RWPE2 (cell line): Measurements from ENCODE around the gene DYNC2H1.

ENCODE experiments used
- ATAC-seq: fragments of 200-7000 bp; cut with Tn5 transposase; 3 replicates; pipeline ENCODE4 v1.9.1; 2021; ENCODE audit warnings: low read depth
- DNase-seq: peaks from one replicate; pipeline ENCODE4 v3.0.0-alpha.2; 2020; ENCODE audit warnings: low spot score
- H3K27ac ChIP-seq: fragments of 450-650 bp; 2 replicates; pipeline ENCODE4 v1.5.1; 2017; ENCODE audit warnings: mild to moderate bottlenecking; ENCODE audit not compliant: poor library complexity, severe bottlenecking
- H3K27me3 ChIP-seq: fragments of 250-450 bp; sonication (Bioruptor Pico); 2 replicates; pipeline ENCODE4 v1.5.1; 2021; ENCODE audit warnings: mild to moderate bottlenecking, moderate library complexity; ENCODE audit not compliant: insufficient read depth, poor library complexity, severe bottlenecking
- H3K36me3 ChIP-seq: fragments of 250-450 bp; sonication (Bioruptor Pico); 2 replicates; pipeline ENCODE4 v1.5.1; 2020; ENCODE audit warnings: low read depth, mild to moderate bottlenecking, moderate library complexity
- H3K4me1 ChIP-seq: fragments of 250-450 bp; sonication (Bioruptor Pico); 2 replicates; pipeline ENCODE4 v1.5.1; 2021; ENCODE audit warnings: mild to moderate bottlenecking, moderate library complexity; ENCODE audit not compliant: insufficient read depth, poor library complexity, severe bottlenecking
- H3K4me3 ChIP-seq: fragments of 250-450 bp; sonication (Bioruptor Pico); 2 replicates; pipeline ENCODE4 v1.5.1; 2021; ENCODE audit warnings: mild to moderate bottlenecking, moderate library complexity; ENCODE audit not compliant: severe bottlenecking
- H3K9me3 ChIP-seq: fragments of 250-450 bp; sonication (Bioruptor Pico); 2 replicates; pipeline ENCODE4 v1.5.1; 2021; ENCODE audit warnings: mild to moderate bottlenecking, moderate library complexity; ENCODE audit not compliant: severe bottlenecking
- CTCF ChIP-seq: fragments of 450-650 bp; IDR thresholded peaks from one replicate; pipeline ENCODE4 v1.5.1; 2017; ENCODE audit warnings: mild to moderate bottlenecking, moderate library complexity; ENCODE audit not compliant: poor library complexity, severe bottlenecking

DYNC2H1 gene

GRCh38 chr11:103378931-103379330 lies 269.7 kb downstream of the DYNC2H1 start:
- DNase-seq: no peak
- TF ChIP-seq CTCF: no peak
- H3K9me3 ChIP-seq: peaks cover 4% of the 10 kb centered on the region
- H3K4me3 ChIP-seq: no peak overlapping the region
- H3K4me1 ChIP-seq: no peaks in the 10 kb centered on the region
- no peak overlapping the region for H3K27ac ChIP-seq
- H3K27me3 ChIP-seq: no peaks in the 10 kb centered on the region
- no peaks in the 10 kb centered on the region for H3K36me3 ChIP-seq
- no peak for ATAC-seq

- TF ChIP-seq CTCF: no peak
- DNase-seq: no peak
Observed at GRCh38 chr11:103380031-103380430, 270.8 kb downstream of the DYNC2H1 start.

GRCh38 chr11:103384652-103385051 lies 275.4 kb downstream of the DYNC2H1 start:
- ATAC-seq: no peak
- DNase-seq: no peak
- TF ChIP-seq CTCF: no peak
- Histone ChIP-seq H3K4me1 (peaks cover 6% of the 10 kb centered on the region), H3K27me3 (no peaks in the 10 kb centered on the region), H3K36me3 (0 out of 2 replicates have a peak, but pooled peaks cover 4% of the 10 kb centered on the region), H3K4me3 (no peak overlapping the region), H3K27ac (no peak overlapping the region), H3K9me3 (no peaks in the 10 kb centered on the region)

More at GRCh38 chr11:103380031-103380430, 270.8 kb downstream of the DYNC2H1 start:
- Histone ChIP-seq H3K4me1 (peaks cover 6% of the 10 kb centered on the region), H3K4me3 (no peak overlapping the region), H3K27me3 (no peaks in the 10 kb centered on the region), H3K9me3 (peaks cover 4% of the 10 kb centered on the region), H3K27ac (no peak overlapping the region), H3K36me3 (0 out of 2 replicates have a peak, but pooled peaks cover 4% of the 10 kb centered on the region)
- ATAC-seq: no peak

GRCh38 chr11:103395612-103396011 lies 286.4 kb downstream of the DYNC2H1 start:
- no peaks in the 10 kb centered on the region for H3K27me3 ChIP-seq
- no peak overlapping the region for H3K4me3 ChIP-seq
- peak overlapping the region; percentile 75 for H3K27ac ChIP-seq
- H3K9me3 ChIP-seq: no peaks in the 10 kb centered on the region
- no peaks in the 10 kb centered on the region; the same call in 1 of the 2 replicates for H3K36me3 ChIP-seq
- TF ChIP-seq CTCF: no peak
- ATAC-seq (peak; percentile 96), DNase-seq (no peak)
- H3K4me1 ChIP-seq: peaks cover 18% of the 10 kb centered on the region

- peaks cover 6% of the 10 kb centered on the region; the same call in 1 of the 2 replicates for H3K36me3 ChIP-seq
- peak overlapping the region; percentile 75 for H3K27ac ChIP-seq
- H3K4me1 ChIP-seq: peaks cover 18% of the 10 kb centered on the region
- TF ChIP-seq CTCF: no peak
- H3K9me3 ChIP-seq: no peaks in the 10 kb centered on the region
- H3K27me3 ChIP-seq: no peaks in the 10 kb centered on the region
- DNase-seq (no peak), ATAC-seq (no peak)
- H3K4me3 ChIP-seq: no peak overlapping the region
Observed at GRCh38 chr11:103396237-103396636, 287.0 kb downstream of the DYNC2H1 start.
